ENCODE data around the gene PLA1A.

PLA1A gene

GRCh38 chr3:119609301-119609700 lies 11.6 kb downstream of the PLA1A start:
- no peak for DNase-seq

GRCh38 chr3:119611664-119612063 lies 14.0 kb downstream of the PLA1A start:
- DNase-seq: no peak

GRCh38 chr3:119613201-119613600 lies 15.5 kb downstream of the PLA1A start:
- DNase-seq: no peak

DNA sequence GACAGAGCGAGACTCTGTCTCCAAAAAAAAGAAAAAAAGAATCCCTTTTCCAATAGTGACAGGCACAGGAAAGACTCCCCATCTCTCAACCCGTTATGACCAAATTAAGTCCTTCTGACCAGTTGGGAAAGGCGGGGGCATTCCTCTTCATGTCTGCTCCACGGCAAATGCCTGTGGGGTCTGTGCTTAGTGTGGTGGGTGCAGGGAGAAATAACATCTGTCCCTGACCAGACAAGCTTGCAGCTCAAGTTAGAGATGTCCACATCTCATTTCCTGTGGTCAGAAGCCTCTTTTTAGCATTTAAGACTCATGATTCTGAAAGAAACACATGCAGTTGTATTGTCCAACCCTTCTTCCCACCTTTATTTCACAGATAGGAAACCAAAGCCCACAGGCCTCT lies 16.2 kb downstream of the PLA1A start:
- DNase-seq: no peak

DNA sequence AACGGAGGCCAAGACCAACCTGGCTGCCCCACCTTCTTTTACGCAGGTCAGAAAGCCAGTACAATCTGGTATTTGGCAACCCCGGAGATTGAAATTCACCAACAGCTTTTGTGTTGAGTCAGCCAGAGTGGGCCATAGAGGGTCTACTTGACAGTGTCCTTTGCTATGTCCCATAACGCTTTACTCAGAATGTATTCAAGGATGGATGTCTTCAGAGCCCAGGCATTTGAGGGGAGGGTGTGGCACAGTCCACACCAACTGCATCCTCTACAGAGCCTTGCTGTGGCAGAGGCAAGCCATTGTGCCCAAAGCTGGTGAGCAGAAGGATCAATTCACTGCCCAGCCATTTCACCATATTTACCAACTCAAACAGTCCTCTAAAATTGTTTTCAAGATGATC lies 18.4 kb downstream of the PLA1A start:
- no peak for DNase-seq

GRCh38 chr3:119619094-119619493 lies 21.4 kb downstream of the PLA1A start:
- no peak for DNase-seq

DNA sequence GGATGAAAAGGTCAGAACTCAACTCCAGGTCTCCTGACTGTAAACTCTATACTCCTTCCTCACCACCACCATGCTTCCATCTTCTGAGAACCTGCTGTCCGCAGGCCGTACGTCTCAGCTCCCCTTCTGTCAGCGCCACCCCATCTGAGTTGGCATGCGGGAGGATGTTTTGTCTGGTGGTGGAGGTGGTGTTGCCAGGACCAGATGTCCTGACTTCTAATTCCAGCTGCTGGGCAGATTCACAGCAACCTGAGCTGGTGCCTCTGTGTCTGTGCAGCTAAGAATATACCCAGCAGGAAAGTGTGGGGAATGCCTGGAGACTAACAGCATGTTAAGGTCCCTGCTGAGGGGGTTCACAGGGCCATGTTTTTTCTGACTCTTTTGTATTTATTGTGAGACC lies 23.2 kb downstream of the PLA1A start:
- no peak for DNase-seq

GRCh38 chr3:119624002-119624720 lies 26.5 kb downstream of the PLA1A start:
- DNase-seq: no peak

DNA sequence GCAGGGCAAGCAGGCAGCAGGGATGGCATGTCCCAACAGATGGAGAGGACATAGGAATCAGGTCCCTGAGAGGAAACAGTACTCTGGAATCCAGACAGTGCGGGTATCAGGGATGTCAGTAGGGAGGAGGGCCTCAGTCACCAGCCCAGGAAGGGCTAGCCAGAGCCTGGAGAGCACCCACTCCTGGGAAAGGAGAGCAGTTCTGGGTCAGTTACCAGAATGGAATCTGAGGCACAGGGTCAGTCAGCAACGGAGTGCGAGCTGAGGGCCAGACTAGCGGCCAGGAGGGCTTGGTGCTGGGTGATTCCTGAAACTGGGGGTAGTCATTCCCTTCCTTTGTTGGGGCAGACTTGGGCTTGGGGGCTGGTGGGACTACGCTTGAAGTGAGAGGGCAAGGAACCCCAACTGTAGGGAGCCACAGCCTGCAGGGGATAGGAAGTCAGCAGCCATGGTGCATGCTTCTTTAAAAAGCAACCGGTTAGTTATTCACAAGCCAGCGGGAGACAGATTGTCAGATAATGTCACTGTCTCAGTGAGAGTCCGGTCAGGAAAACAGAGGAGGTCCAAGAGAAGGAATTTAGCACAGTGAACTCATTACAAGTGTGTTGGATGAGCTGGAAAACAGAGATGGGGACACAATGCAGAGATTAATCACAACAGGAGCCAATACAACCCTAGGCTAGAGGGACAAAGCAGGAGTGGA lies 27.9 kb downstream of the PLA1A start:
- no peak for DNase-seq

GRCh38 chr3:119626196-119626595 lies 28.5 kb downstream of the PLA1A start:
- no peak for DNase-seq

DNA sequence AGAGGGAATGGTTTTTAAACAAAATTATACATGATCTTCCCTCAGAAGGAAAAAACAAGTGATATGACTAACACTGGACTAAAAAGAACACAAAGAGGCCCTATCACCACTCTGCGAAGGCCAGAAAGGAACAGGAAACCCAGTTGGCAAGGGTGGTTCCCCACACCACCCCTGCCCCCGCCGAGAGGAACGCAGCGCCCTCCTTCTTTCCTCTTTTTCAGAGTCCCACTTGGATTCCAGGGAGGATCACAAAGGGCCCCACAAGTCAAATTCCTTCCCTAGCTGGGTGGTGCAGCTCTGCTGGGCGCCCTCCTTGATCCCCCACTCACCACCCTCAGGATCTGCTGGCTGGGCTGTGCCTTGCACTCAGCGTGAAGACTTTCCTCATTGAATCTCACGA lies 29.8 kb downstream of the PLA1A start:
- DNase-seq: no peak

DNA sequence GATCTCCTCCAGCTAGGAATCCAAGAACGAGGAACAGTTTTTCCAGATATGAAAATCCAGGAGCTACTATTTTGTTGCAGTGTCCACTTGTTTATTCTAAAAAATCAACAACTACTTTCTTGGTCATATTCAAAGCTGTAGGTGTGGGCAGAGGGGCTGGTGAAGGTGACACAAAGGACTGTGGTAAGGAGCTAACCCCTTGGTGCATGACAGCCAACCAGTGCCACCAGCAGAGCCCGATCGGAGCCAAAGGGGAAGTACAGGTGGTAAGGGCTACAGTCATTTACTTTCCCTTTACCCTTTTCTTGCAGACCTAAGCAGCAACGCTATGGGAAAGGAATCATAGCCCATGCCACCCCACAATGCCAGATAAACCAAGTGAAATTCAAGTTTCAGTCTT lies 30.7 kb downstream of the PLA1A start:
- DNase-seq: no peak

DNA sequence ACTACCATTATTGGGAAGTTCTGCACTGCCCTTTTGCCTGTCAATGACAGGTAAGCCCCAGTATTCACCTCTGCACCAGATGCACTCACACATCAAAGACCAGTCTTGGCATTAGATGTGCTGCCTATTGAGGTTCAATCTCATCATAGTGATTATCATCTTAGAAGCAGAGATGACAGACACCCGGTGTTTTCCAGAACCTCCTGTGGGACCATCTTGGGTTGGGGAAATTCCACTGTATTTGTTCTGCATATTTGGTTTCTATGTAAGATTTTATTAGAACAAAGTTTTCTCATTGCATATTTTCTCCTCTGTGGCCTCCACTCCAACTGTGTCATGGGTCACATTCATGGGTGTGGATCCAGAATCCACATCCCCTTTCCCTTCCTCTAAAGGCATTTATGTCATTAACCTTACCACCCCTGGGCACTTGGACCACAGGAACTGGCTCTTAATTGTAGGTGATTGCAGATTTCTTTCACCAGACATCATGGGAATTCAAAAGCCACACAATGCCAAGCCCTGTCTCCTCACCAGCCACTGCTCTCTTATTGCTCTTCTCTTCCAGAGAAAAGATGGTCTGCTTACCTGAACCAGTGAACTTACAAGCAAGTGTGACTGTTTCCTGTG lies 31.2 kb downstream of the PLA1A start:
- DNase-seq: no peak

- DNase-seq: no peak
Observed at GRCh38 chr3:119630128-119630879, 32.6 kb downstream of the PLA1A start.

DNA sequence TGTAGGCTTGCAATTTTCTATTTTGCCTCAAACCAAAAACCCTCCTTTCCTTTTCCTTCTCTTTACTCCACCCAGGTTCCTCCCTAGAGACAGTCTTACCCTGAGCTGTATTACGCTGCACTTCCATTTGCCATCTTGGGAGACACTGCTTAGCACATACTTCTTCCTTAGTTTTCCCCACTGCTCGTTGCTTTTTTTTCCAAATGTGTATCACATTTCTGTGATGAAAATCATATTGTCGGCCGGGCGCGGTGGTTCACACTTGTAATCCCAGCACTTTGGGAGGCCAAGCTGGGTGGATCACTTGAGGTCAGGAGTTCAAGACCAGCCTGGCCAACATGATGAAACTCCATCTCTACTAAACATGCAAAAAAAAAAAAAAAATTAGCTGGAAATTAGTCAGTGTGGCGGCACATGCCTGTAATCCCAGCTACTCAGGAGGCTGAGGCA lies 33.2 kb downstream of the PLA1A start:
- no peak for DNase-seq

DNA sequence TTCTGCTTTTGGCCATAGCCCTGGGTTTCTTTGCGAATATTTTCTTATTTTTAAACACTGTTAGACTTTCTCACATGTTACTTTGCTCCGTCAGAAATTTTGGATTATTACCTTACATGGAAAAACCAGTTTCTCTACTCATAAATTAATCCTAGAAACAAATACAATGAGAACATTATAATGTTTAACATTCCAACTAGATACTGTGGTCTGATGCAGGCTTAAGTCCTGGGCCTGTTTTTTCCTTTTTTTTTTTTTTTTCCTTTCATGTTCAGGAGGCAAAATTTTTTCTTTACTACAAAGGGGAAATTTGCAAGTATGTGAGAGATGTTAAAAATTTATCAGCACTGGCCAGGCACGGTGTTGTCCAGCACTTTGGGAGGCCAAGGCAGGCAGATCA lies 33.8 kb downstream of the PLA1A start:
- no peak for DNase-seq

- DNase-seq: no peak
Observed at GRCh38 chr3:119632216-119632615, 34.5 kb downstream of the PLA1A start.

GRCh38 chr3:119632829-119633228 lies 35.1 kb downstream of the PLA1A start:
- DNase-seq: no peak

DNA sequence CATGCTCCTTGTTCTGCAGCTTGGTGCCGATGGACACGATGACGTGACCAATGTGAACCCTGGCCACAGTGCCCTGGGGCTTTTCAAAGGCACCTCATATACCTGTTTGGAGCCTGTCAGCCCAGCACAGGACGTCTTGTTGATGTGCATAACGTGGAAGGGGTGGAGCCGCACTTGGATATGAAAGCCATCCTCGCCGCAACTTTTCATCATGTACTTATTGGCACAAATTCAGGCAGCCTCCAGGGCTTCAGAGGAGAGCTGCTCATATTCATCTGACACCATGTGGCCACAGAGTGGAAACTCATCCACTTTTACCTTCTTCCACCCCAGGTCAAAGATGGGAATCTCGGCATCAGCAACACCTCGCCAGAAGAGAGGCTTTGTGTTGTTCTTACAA lies 38.0 kb downstream of the PLA1A start:
- DNase-seq: no peak

DNA sequence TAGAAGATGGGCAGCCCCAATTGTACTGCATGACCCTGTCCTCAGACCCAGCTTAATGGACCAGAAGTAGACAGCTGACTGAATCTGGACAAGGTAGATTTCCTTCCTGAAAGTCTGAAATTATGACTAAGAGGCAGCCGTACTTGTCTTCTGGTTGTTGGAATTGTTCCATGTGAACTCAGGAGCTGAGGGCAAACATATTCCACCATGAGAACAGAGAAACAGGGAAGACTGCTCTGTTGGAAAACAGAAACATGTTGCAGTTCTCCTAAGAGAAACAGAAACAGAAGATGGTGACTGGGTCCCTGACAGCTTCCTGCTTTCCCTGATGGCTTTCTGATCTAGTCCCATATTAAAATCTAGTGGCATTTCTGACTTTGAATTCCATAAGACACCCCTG lies 38.6 kb downstream of the PLA1A start:
- DNase-seq: no peak

DNA sequence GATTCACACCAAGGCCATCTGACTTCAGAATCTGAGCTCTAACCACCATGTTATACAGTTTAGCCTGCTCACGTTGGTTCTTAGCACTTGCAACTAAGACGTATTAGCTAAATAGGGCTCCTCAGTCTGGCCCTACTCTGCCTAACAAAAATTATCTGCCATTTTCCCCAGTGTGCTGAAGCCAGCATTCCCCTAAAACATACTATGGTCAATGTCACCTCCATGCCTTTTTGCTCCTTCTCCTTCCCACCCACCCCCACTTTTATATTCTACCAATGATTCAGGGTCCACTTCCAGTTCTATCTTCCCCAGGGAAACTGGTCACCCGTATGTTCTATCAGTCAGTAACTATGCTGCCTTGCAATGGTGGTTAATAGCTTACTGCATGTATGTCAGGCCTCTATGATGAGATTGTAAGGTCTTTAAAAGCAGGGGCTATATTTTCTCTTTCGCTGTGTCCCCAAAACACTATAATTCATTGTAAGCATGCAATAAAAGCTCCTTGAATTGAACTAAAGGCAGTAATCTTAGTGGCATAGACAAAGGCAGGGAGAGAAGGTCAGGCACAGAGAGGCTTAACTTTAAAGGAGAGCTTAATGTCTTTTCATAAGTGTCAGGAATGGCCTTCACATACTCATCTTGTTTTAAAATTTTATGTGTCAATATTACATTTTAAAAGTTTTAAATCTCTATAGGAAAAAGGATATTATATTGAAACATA lies 39.4 kb downstream of the PLA1A start:
- no peak for DNase-seq

DNA sequence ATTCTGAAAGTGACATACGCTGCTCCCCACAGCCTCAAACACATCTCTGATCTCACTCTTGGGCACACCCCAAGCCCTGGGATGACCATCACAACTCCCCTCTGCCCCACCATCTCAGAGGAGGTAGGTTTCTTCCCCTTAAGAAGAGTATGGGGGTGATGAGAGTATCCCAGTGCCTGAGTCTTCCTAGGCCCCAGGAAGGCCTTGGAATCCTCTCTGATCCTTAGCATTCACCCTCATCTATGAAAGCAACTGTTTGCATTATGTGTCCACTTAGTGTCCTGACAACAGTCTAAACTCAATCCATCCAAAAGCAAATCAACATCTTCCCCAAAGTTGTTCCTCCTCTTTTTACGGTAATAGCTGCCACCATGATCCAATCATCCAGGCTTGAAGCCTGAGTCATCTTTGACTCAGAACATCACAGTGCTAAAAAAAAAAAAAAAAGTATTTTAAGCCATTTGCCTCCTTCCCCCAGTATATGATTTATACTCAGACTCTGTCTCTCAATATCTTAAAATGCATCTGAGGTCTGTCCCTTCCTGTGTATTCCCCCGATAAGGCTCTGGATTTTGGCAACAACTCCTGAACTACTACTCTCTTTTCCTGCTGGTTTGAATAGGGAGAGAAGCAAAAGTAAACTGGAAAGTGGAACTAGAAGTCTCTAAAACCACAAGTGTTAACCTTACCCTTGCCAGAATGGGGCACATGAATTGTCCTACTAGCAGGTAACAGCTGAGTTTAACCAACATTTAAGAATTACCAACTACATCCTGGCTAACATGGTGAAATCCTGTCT lies 40.2 kb downstream of the PLA1A start:
- no peak for DNase-seq

Measured in NCI-H1436 treated with DMSO at 0.1 percent for 48 hours (cell line).